OCI-LY3 (cell line): ENCODE data around the gene PTPRM.
"Not testable (repeated sequence)": the region's sequence is repeated elsewhere in the genome, so short reads cannot be mapped to it uniquely, and the experiment has no call there.

Experiments used
- H2AFZ ChIP-seq: fragments of 200-600, 300-600 bp; shearing (Covaris generic); 2 replicates; pipeline ENCODE4 v1.6.0; 2014; ENCODE audit warnings: antibody characterized with exemption, low read depth, low read length
- H3K27ac ChIP-seq: fragments of 200-600, 300-600 bp; sonication (generic); 2 replicates; pipeline ENCODE4 v1.5.1; 2014; ENCODE audit warnings: mild to moderate bottlenecking, low read length, moderate library complexity, mixed read lengths
- H3K27me3 ChIP-seq: fragments of 200-600, 300-600 bp; sonication (generic); 2 replicates; pipeline ENCODE4 v1.6.1; 2014; ENCODE audit warnings: low read depth, low read length, mixed read lengths
- H3K36me3 ChIP-seq: fragments of 200-600, 300-600 bp; sonication (generic); replicated peaks from 2 replicates; pipeline ENCODE3; 2014; ENCODE audit warnings: low read depth, low read length, mixed read lengths
- H3K4me1 ChIP-seq: fragments of 300-600, 200-600 bp; sonication (generic); 2 replicates; pipeline ENCODE4 v1.6.1; 2014; ENCODE audit warnings: low read length, mixed read lengths
- H3K4me2 ChIP-seq: fragments of 200-600, 300-600 bp; sonication (generic); 2 replicates; pipeline ENCODE4 v1.6.1; 2014; ENCODE audit warnings: low read length, mixed read lengths
- H3K4me3 ChIP-seq: fragments of 300-600, 200-600 bp; sonication (generic); 2 replicates; pipeline ENCODE4 v1.5.1; 2014; ENCODE audit warnings: antibody characterized with exemption, mild to moderate bottlenecking, low read length, moderate library complexity
- H3K79me2 ChIP-seq: fragments of 300-600, 200-600 bp; shearing (Covaris generic); 2 replicates; pipeline ENCODE4 v1.6.1; 2014; ENCODE audit warnings: mild to moderate bottlenecking, low read length, mixed read lengths
- H3K9ac ChIP-seq: fragments of 300-600, 200-600 bp; shearing (Covaris generic); 2 replicates; pipeline ENCODE4 v1.6.0; 2014; ENCODE audit warnings: mild to moderate bottlenecking, low read length, moderate library complexity
- H3K9me3 ChIP-seq: fragments of 200-600, 300-600 bp; shearing (Covaris generic); 2 replicates; pipeline ENCODE4 v1.6.1; 2014; ENCODE audit warnings: low read length, mixed read lengths; ENCODE audit not compliant: insufficient read depth
- H4K20me1 ChIP-seq: fragments of 200-600, 300-600 bp; sonication (generic); 2 replicates; pipeline ENCODE4 v1.6.1; 2016; ENCODE audit warnings: low read length, mixed read lengths; ENCODE audit not compliant: insufficient read depth
- EZH2phosphoT487 ChIP-seq: fragments of 200-600 bp; shearing (Covaris generic); IDR thresholded peaks from 2 replicates; pipeline ENCODE4 v1.6.1; 2018; ENCODE audit warnings: antibody characterized with exemption, mixed run types, low read depth
- TF ChIP-seq, protein P1 (sequence below): fragments of 200-600, 300-600 bp; sonication (generic); IDR thresholded peaks from 2 replicates; pipeline ENCODE4 v1.5.1; 2014; ENCODE audit warnings: antibody characterized with exemption, low read length, low read depth

Gene PTPRM

DNA sequence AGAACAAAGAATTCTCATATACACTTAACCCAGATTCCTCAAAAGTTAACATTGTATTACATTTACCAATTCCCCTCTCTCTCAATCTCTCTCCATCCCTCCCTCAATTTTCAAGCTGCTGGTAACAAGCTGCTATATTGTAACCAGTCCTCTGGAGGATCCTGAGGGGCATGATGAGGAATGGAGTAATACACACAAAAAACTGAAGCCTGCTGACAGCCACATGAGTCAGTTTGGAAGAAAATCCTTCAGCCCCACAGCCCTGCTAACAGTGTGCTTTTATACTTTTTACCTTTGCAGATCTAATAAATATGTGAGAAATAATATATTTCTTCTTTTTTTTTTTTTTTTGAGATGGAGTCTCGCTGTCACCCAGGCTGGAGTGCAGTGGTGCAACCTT, 876.4 kb downstream of the PTPRM start:
- no peak overlapping the region for H3K4me3 ChIP-seq
- H3K4me2 ChIP-seq = no peak overlapping the region
- TF ChIP-seq, protein P1, sequence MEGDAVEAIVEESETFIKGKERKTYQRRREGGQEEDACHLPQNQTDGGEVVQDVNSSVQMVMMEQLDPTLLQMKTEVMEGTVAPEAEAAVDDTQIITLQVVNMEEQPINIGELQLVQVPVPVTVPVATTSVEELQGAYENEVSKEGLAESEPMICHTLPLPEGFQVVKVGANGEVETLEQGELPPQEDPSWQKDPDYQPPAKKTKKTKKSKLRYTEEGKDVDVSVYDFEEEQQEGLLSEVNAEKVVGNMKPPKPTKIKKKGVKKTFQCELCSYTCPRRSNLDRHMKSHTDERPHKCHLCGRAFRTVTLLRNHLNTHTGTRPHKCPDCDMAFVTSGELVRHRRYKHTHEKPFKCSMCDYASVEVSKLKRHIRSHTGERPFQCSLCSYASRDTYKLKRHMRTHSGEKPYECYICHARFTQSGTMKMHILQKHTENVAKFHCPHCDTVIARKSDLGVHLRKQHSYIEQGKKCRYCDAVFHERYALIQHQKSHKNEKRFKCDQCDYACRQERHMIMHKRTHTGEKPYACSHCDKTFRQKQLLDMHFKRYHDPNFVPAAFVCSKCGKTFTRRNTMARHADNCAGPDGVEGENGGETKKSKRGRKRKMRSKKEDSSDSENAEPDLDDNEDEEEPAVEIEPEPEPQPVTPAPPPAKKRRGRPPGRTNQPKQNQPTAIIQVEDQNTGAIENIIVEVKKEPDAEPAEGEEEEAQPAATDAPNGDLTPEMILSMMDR = no peak
- TF ChIP-seq EZH2phosphoT487 = no peak

DNA sequence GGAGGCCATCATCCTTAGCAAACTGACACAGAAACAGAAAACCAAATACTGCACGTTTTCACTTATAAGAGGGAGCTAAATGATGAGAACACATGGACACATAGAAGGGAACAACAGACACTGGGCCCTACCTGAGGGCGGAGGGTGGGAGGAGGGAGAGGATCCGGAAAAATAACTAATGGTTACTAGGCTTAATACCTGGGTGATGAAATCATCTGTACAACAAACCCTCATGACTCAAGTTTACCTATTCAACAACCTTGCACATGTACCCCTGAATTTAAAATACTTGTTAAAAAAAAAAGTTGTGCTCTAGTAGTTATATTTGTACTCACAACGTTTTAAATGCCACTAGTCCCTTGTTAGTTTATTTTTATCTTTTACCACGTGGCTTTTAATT, 879.8 kb downstream of the PTPRM start:
- H3K27me3 ChIP-seq, H3K9ac ChIP-seq, H3K36me3 ChIP-seq, H3K4me3 ChIP-seq, H3K27ac ChIP-seq, H3K4me2 ChIP-seq, H2AFZ ChIP-seq, H3K79me2 ChIP-seq, H3K9me3 ChIP-seq, H4K20me1 ChIP-seq, H3K4me1 ChIP-seq: not testable (repeated sequence)

More for the DNA sequence above, 876.4 kb downstream of the PTPRM start:
- Histone ChIP-seq H3K79me2 (no peaks in the 10 kb centered on the region), H2AFZ (no peak overlapping the region), H3K27ac (no peak overlapping the region), H3K9me3 (no peaks in the 10 kb centered on the region), H3K9ac (no peak overlapping the region), H3K4me1 (no peaks in the 10 kb centered on the region), H3K27me3 (0 out of 2 replicates have a peak, but pooled peaks cover 7% of the 10 kb centered on the region), H3K36me3 (no peaks in the 10 kb centered on the region), H4K20me1 (no peaks in the 10 kb centered on the region)

DNA sequence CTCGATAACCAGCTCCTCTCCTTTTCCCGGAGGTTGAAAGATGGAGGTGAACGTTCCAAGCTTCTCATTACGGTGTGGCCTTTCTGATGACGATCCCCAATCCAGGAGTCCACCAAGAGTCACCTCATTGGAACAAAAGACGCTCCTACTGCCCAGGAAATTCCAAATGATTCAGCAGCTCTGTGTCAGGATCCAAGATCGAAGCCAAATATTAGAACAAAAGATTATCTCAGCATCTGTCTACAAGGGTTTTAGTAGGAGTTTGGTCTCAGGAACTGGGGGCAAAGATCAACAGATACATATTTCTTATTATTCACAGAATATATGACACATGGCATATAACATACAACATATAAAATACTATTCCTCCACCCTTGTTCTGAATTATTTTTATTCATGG, 881.0 kb downstream of the PTPRM start:
- Histone ChIP-seq H3K79me2 (no peaks in the 10 kb centered on the region), H3K9ac (no peak overlapping the region), H3K27me3 (0 out of 2 replicates have a peak, but pooled peaks cover 7% of the 10 kb centered on the region), H3K27ac (no peak overlapping the region), H4K20me1 (no peaks in the 10 kb centered on the region), H2AFZ (no peak overlapping the region), H3K4me1 (no peaks in the 10 kb centered on the region), H3K4me3 (no peak overlapping the region), H3K4me2 (no peak overlapping the region), H3K9me3 (no peaks in the 10 kb centered on the region), H3K36me3 (no peaks in the 10 kb centered on the region)
- TF ChIP-seq, protein P1 = no peak
- TF ChIP-seq EZH2phosphoT487 = no peak

DNA sequence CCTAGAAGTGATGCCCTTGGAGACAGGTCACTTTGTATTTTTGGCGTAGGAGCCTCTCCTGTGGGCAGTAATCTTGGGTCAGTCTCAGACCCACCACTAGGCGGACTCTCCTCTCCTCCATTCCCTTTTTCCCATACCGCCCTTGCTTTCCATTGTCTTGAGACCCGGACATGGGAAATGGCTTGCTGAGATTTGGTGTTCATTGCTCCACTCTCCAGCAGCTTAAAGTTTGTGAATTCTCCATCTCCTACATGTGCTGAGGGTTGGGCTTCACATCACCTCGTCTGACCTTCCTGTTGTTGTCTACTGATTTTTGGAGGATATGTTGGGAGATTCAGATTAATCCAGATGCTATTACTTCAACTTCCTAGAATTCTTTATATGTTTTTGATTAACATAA, 882.9 kb downstream of the PTPRM start:
- Histone ChIP-seq H3K9me3 (no peaks in the 10 kb centered on the region), H3K9ac (no peak overlapping the region), H4K20me1 (no peaks in the 10 kb centered on the region), H3K79me2 (no peaks in the 10 kb centered on the region), H3K4me2 (no peak overlapping the region), H3K27me3 (0 out of 2 replicates have a peak, but pooled peaks cover 7% of the 10 kb centered on the region), H3K27ac (no peak overlapping the region), H3K4me1 (no peaks in the 10 kb centered on the region), H2AFZ (no peak overlapping the region), H3K36me3 (no peaks in the 10 kb centered on the region), H3K4me3 (no peak overlapping the region)
- TF ChIP-seq EZH2phosphoT487 = no peak
- TF ChIP-seq, protein P1 = peak; percentile 45
